WI38 (cell line): ENCODE results near the gene C14orf132.

ENCODE experiments used
- H3K4me3 ChIP-seq: 2 replicates; pipeline ENCODE4 v1.5.1; 2011; ENCODE audit warnings: low read depth, mild to moderate bottlenecking, control low read depth, low read length
- CTCF ChIP-seq: IDR thresholded peaks from 2 replicates; pipeline ENCODE4 v1.5.1; 2012; ENCODE audit warnings: low read depth, mild to moderate bottlenecking, control low read depth, low read length

C14orf132 gene

GRCh38 chr14:96125536-96125935, 86.4 kb downstream of the C14orf132 start:
- TF ChIP-seq CTCF = no peak
- no peak overlapping the region for H3K4me3 ChIP-seq

GRCh38 chr14:96126339-96126782, 87.2 kb downstream of the C14orf132 start:
- H3K4me3 ChIP-seq = no peak overlapping the region
- no peak for TF ChIP-seq CTCF

GRCh38 chr14:96126783-96127271, 87.7 kb downstream of the C14orf132 start:
- no peak overlapping the region for H3K4me3 ChIP-seq

GRCh38 chr14:96129128-96129736, 90.1 kb downstream of the C14orf132 start:
- TF ChIP-seq CTCF = no peak
- no peak overlapping the region for H3K4me3 ChIP-seq

More at GRCh38 chr14:96126783-96127271, 87.7 kb downstream of the C14orf132 start:
- no peak for TF ChIP-seq CTCF

- TF ChIP-seq CTCF = no peak
- no peak overlapping the region for H3K4me3 ChIP-seq
Measured at GRCh38 chr14:96130391-96130790, 91.2 kb downstream of the C14orf132 start.

GRCh38 chr14:96130854-96131253, 91.7 kb downstream of the C14orf132 start:
- H3K4me3 ChIP-seq = no peak overlapping the region

More at GRCh38 chr14:96130854-96131253, 91.7 kb downstream of the C14orf132 start:
- no peak for TF ChIP-seq CTCF
